Jurkat, Clone E6-1 (cell line): ENCODE results near the gene STMN3.
"Not testable (repeated sequence)": the region's sequence is repeated elsewhere in the genome, so short reads cannot be mapped to it uniquely, and the experiment has no call there.

ENCODE experiments used
- DNase-seq: peaks from one replicate; pipeline ENCODE4 v3.0.0-alpha.2; 2011; ENCODE audit warnings: low read depth, low spot score
- H3K4me3 ChIP-seq: 2 replicates; pipeline ENCODE4 v1.5.1; 2011; ENCODE audit warnings: mild to moderate bottlenecking, low read length, control low read depth, moderate library complexity

Gene STMN3

GRCh38 chr20:63680857-63681608 lies 27.8 kb upstream of the STMN3 start:
- H3K4me3 ChIP-seq, result no peak overlapping the region
- no peak for DNase-seq

DNA sequence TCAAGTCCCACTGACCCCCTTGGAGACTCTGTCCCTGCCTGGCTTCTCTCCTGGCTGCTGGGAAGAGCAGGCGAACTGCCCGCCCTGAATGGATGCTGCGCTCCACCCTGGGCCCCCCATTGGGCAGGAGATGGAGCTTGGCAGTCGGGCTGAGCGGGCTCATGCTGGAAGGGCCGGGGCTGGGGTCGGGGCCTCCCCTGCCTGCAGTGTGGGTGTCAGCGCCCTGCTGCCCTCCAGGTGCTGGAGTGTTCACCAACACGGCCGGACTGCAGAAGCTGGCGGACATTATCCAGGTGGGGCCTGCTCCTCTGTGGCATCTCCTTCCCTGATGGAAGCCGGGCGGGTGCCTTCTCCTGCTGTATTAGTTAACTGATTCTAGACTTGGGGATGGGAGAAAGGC lies 27.2 kb upstream of the STMN3 start:
- DNase-seq, result no peak
- H3K4me3 ChIP-seq, result no peak overlapping the region

DNA sequence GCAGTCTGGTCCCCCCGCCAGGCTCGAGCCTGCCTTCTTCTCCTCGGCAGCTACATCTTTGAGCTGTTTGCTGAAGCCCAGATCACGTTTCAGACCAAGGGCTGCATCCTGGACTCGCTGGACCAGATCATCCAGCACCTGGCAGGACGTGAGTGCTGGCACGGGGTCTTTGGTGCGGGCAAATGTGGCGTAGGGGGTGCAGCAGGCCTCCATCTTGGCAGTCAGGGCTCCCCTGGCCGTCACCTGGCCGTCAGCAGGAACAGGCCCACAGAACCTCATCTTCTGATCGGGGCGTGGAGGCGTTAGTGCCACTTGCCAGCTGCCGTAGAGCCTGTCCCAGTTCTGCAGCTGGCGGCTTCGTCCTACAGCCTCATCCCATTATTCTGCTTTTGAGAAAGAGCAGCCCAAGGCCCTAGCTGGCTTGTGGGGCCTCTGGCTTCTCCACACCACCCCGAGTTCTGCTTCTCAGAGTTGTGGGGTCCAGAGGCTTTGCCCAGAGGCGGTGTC lies 26.6 kb upstream of the STMN3 start:
- no peak for DNase-seq
- H3K4me3 ChIP-seq, result no peak overlapping the region

DNA sequence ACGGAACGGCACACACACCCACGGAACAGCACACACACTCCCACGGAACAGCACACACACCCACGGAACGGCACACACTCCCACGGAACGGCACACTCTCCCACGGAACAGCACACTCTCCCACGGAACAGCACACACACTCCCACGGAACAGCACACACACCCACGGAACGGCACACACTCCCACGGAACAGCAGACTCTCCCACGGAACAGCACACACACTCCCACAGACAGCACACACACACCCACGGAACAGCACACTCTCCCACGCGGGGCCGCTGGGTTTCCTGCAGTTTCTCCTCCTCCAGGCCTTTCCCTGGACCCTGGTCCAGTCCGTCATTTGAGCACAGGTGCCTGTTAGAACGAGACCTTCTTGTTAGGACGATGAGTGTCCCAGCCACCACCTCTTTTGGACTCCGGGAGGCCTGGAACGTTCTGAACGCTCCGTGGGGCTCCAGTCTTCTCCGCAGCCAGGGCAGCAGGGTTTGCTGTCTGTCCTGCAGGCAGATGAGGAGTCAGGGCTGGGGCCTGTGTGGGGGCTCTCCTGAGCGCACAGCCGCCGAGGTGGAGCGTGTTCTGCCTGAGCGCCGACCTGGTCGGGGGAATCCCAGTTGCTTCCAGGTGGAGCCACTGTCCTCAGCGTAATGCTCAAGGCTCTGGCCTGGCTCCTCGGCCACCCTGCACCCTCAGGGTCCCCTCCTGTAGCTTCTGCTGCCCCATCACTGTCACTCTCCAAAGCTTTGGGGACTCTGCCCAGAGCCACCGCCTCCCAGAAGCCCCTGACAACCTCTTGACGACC lies 25.6 kb upstream of the STMN3 start:
- DNase-seq, result no peak
- H3K4me3 ChIP-seq, result no peak overlapping the region

- no peak overlapping the region for H3K4me3 ChIP-seq
- no peak for DNase-seq
Observed at GRCh38 chr20:63678071-63678470, 24.8 kb upstream of the STMN3 start.

DNA sequence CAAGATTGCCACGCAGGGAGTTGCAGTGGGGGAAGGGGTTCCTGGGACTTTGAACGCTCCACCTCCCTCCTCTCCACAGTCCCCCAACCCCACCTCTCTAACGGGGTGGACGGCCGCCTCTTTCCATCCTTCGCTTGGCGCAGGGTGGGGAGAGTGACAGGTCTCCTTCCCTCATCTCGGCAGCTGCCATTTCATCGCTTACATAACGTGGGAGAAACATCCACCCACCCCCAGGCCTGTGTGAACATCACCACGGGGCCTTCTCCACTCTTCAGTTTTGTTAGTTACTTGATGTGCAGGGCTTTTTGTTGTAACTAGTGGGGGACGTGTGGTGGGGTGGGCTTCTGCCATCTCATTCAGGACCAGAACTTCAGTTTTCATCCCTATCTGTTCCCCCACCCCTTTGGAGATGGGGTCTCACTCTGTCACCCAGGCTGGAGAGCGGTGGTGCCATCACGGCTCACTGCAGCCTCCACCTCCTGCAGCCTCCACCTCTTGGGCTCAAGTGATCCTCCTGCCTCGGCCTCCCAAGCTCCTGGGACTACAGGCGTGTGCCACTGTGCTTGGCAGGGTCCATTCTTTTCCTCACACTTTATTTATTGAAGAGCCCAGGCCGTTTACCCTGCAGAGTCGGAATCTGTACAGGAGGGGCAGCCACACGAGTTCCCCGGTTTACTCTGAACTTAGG lies 22.6 kb upstream of the STMN3 start:
- DNase-seq, result no peak
- H3K4me3 ChIP-seq, result no peak overlapping the region

DNA sequence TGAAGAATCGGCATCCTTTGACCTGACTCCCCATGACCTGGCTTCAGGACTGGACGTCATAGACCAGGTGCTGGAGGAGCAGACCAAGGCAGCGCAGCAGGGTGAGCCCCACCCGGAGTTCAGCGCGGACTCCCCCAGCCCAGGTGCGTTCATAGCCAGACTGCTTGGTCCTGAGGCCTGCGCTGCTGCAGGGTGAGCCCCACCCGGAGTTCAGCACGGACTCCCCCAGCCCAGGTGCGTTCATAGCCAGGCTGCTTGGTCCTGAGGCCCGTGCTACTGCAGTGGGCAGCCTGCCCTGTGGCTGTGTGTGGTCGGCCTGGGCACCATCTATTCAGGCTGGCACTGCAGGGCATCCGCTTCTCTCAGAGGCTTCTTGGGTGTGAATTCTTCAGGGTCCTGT lies 20.7 kb upstream of the STMN3 start:
- H3K4me3 ChIP-seq, result no peak overlapping the region
- DNase-seq, result no peak

GRCh38 chr20:63672666-63673065 lies 19.4 kb upstream of the STMN3 start:
- no peak for DNase-seq
- H3K4me3 ChIP-seq, result no peak overlapping the region

DNA sequence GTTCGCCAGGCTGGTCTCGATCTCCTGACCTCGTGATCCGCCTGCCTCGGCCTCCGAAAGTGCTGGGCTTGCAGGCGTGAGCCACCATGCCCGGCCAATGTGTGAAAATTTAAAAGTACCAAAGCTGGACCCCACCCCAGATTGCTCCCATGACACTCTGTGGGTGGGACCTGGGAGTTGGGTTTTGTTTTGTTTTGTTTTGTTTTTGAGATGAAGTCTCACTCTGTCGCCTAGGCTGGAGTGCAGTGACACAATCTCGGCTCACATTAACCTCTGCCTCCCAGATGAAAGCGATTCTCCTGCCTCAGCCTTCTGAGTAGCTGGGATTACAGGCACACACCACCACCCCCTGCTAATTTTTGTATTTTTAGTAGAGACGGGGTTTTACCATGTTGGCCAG lies 18.5 kb upstream of the STMN3 start:
- not testable (repeated sequence) for H3K4me3 ChIP-seq, DNase-seq

- no peak for DNase-seq
- no peak overlapping the region for H3K4me3 ChIP-seq
Observed at GRCh38 chr20:63668351-63668750, 15.1 kb upstream of the STMN3 start.

DNA sequence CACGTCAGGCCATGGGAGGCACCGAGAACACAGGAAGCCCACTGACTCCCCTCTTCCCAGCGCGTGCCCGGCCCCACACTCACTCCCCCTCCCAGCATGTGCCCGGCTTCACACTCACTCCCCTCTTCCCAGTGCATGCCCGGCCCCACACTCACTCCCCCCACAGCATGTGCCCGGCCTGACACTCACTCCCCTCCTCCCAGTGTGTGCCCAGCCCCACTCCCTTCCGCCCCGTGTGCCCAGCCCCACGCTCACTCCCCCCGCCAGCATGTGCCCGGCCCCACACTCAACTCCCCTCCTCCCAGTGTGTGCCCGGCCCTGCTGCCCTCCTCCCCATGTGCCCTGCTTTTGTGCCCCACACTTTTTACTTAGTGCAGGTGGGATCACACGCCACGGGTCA lies 14.6 kb upstream of the STMN3 start:
- H3K4me3 ChIP-seq, result no peak overlapping the region
- no peak for DNase-seq

GRCh38 chr20:63665708-63666107 lies 12.5 kb upstream of the STMN3 start:
- DNase-seq, result no peak
- H3K4me3 ChIP-seq, result no peak overlapping the region

GRCh38 chr20:63664861-63665594 lies 11.8 kb upstream of the STMN3 start:
- no peak overlapping the region for H3K4me3 ChIP-seq
- DNase-seq, result no peak

DNA sequence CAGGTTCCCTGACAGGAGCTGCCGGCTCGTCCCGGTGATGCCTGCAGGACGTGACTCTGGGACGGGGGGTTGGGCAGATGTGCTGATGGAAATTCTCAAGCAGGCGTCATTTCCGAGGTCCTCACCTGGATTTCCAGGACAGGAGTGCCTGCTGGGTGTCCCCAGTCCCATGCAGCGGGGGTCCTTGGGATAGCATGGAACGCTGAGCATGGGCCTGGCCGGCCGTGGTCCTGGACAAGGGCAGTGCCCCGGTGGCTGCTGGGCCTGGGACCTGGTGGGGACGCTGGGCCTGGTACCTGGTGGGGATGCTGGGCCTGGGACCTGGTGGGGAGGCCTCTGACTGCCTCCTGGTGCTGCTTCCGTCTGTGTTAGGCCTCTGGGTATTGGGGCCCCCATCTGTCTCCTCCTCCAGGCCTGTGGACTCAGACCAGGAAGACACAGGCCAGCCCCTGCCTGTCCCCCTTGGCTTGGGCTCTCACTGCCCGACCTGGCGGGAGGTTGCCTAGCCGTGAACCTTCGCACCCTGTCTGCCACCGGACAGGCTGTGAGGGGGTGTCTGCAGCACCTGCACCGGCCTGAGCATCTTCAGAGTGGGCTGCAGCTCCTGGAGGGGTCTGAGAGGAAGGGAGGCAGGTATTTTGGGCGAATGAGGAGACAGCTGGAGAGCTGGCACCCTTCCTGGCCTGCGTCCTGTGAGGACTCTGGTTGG lies 11.1 kb upstream of the STMN3 start:
- H3K4me3 ChIP-seq, result no peak overlapping the region
- DNase-seq, result no peak

GRCh38 chr20:63663332-63664066 lies 10.3 kb upstream of the STMN3 start:
- no peak overlapping the region for H3K4me3 ChIP-seq
- DNase-seq, result no peak

DNA sequence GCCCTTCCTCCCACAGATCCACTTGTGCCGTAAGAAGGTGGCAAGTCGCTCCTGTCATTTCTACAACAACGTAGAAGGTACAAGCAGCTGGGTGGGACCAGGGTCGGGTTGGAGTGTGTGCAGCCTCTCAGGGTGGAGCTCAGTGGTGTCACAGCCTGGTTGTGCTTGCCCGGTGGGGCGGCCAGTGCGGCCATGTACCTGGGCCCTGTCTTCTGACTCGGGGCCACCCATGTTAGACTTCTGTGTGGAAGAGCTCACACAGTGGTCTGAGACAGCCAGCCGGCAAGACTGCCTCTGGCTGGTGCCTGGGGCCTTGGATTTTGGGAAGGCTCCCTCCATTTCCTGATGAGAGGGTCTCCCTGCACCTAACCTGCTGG lies 9.6 kb upstream of the STMN3 start:
- DNase-seq, result no peak
- no peak overlapping the region for H3K4me3 ChIP-seq

- no peak for DNase-seq
- no peak overlapping the region for H3K4me3 ChIP-seq
Observed at GRCh38 chr20:63661959-63662812, 9.0 kb upstream of the STMN3 start.
